IMR-90 (cell line): ENCODE data around the gene RAB43.

Experiments
- CEBPB ChIP-seq: IDR thresholded peaks from 2 replicates; pipeline ENCODE4 v1.6.1; 2012; ENCODE audit warnings: low read depth, low read length, improper control_type of control experiment
- CHD1 ChIP-seq: IDR thresholded peaks from 2 replicates; pipeline ENCODE4 v1.6.1; 2012; ENCODE audit warnings: low read depth, low read length, improper control_type of control experiment
- CTCF ChIP-seq: conservative IDR thresholded peaks from 2 replicates; pipeline ENCODE4 v1.5.1; 2012; ENCODE audit warnings: mild to moderate bottlenecking, low read depth, low read length, improper control_type of control experiment
- ELK1 ChIP-seq: fragments of 150-350 bp; IDR thresholded peaks from 2 replicates; pipeline ENCODE4 v1.6.1; 2016; ENCODE audit warnings: low read depth, mild to moderate bottlenecking, low read length, moderate library complexity, borderline replicate concordance
- MAFK ChIP-seq: IDR thresholded peaks from 2 replicates; pipeline ENCODE4 v1.6.1; 2012; ENCODE audit warnings: low read depth, low read length, improper control_type of control experiment
- MAZ ChIP-seq: IDR thresholded peaks from 2 replicates; pipeline ENCODE4 v1.6.1; 2012; ENCODE audit warnings: low read depth, mild to moderate bottlenecking, low read length, improper control_type of control experiment, moderate library complexity, borderline replicate concordance
- MXI1 ChIP-seq: IDR thresholded peaks from 2 replicates; pipeline ENCODE4 v1.6.1; 2012; ENCODE audit warnings: low read depth, mild to moderate bottlenecking, low read length, moderate library complexity, borderline replicate concordance
- NFE2L2 ChIP-seq: fragments of 150-350 bp; IDR thresholded peaks from 2 replicates; pipeline ENCODE4 v1.6.1; 2016; ENCODE audit warnings: low read depth, mild to moderate bottlenecking, low read length
- POLR2A ChIP-seq: IDR thresholded peaks from 2 replicates; pipeline ENCODE4 v1.6.1; 2012; ENCODE audit warnings: mild to moderate bottlenecking, low read depth, low read length
- RAD21 ChIP-seq: IDR thresholded peaks from 2 replicates; pipeline ENCODE4 v1.6.1; 2012; ENCODE audit warnings: low read length, improper control_type of control experiment
- RCOR1 ChIP-seq: IDR thresholded peaks from 2 replicates; pipeline ENCODE4 v1.6.1; 2012; ENCODE audit warnings: mild to moderate bottlenecking, low read length, improper control_type of control experiment; ENCODE audit not compliant: insufficient replicate concordance
- RFX5 ChIP-seq: IDR thresholded peaks from 2 replicates; pipeline ENCODE4 v1.8.0; 2012; ENCODE audit warnings: low read depth, mild to moderate bottlenecking, low read length, moderate library complexity
- SMC3 ChIP-seq: fragments of 150-350 bp; IDR thresholded peaks from 2 replicates; pipeline ENCODE4 v1.6.1; 2016; ENCODE audit warnings: low read depth, mild to moderate bottlenecking, antibody characterized with exemption, low read length, moderate library complexity

- TF ChIP-seq CTCF = no peak
- no peak for TF ChIP-seq MAFK
- TF ChIP-seq RAD21 = no peak
- no peak for TF ChIP-seq POLR2A
- no peak for TF ChIP-seq RCOR1
- no peak for TF ChIP-seq CHD1
- TF ChIP-seq MXI1 = no peak
- TF ChIP-seq ELK1 = no peak
- no peak for TF ChIP-seq NFE2L2
- TF ChIP-seq RFX5 = no peak
- no peak for TF ChIP-seq CEBPB
- no peak for TF ChIP-seq SMC3
- TF ChIP-seq MAZ = no peak
These were observed 14.6 kb downstream of the RAB43 start for GRCh38 chr3:129106866-129107565.
